B cell (primary cell): ENCODE data around the gene WNT3A. TPM values are rescaled to one million over a fixed set of nuclear protein-coding genes. Genes with fewer than 3 reads are reported as not detected.

Source experiments
- ATAC-seq: fragments of 200-7000 bp; cut with Tn5 transposase; one replicate; pipeline ENCODE4 v1.10.0; 2021; ENCODE audit warnings: low read depth, mild to moderate bottlenecking, moderate number of reproducible peaks, moderate library complexity
- CTCF ChIA-PET: fragments of 350-600 bp; sonication (Branson Sonifier 250); formaldehyde crosslinking; loops from one replicate; lab custom pipeline; 2021; ENCODE audit warnings: antibody characterized with exemption, inconsistent platforms; lab: Charles Lee
- POLR2A ChIA-PET: fragments of 350-600 bp; sonication (Branson Sonifier 250); formaldehyde crosslinking; loops from one replicate; lab custom pipeline; 2021; ENCODE audit warnings: antibody characterized with exemption; lab: Charles Lee
- DNase-seq: peaks from one replicate; pipeline ENCODE4 v3.0.0; 2013
- H2AFZ ChIP-seq: 2 replicates; pipeline ENCODE4 v1.6.1; 2012; ENCODE audit warnings: mild to moderate bottlenecking, low read depth, low read length; ENCODE audit not compliant: insufficient read depth, poor library complexity, severe bottlenecking
- H3K27ac ChIP-seq, 2 donors: 1 replicate in 1 of 2; 2 replicates in 1 of 2; pipeline ENCODE4 v1.5.1; 2012 to 2013; ENCODE audit warnings: low read length in 2 of 2, mild to moderate bottlenecking in 2 of 2, moderate library complexity in 1 of 2
- H3K27me3 ChIP-seq, 4 experiments: fragments of 200-600 bp in 1 of 4; sonication (generic) in 1 of 4; replicated peaks in 1 of 4; 1 replicate in 2 of 4; 2 replicates in 2 of 4; pipeline versions ENCODE4 v1.6.1 to v1.7.0; 2013 to 2016; ENCODE audit warnings: low read length in 3 of 4, mild to moderate bottlenecking in 2 of 4, mixed read lengths in 1 of 4, moderate library complexity in 1 of 4; ENCODE audit not compliant: insufficient read depth in 4 of 4, control insufficient read depth in 3 of 4; ENCODE audit errors: control extremely low read depth in 1 of 4
- H3K36me3 ChIP-seq, 2 experiments: replicated peaks in 1 of 2; 1 replicate in 1 of 2; 2 replicates in 1 of 2; pipeline versions ENCODE4 v1.6.1 to v1.7.1; 2013; ENCODE audit warnings: low read length in 1 of 2; ENCODE audit not compliant: insufficient read depth in 2 of 2, control insufficient read depth in 1 of 2; ENCODE audit errors: control extremely low read depth in 1 of 2, extremely low read depth in 1 of 2
- H3K4me1 ChIP-seq, 2 donors: fragments of 200-600 bp in 1 of 2; sonication (generic) in 1 of 2; 1 replicate in 1 of 2; 2 replicates in 1 of 2; pipeline versions ENCODE4 v1.5.1 to v1.6.1; 2013 to 2017; ENCODE audit warnings: low read length in 2 of 2; ENCODE audit not compliant: control insufficient read depth in 2 of 2, insufficient read depth in 2 of 2
- H3K4me2 ChIP-seq: replicated peaks from 2 replicates; pipeline ENCODE3; 2012; ENCODE audit warnings: mild to moderate bottlenecking, low read depth, low read length; ENCODE audit not compliant: poor library complexity, severe bottlenecking
- H3K4me3 ChIP-seq, 5 experiments: fragments of 200-600 bp in 1 of 5; sonication (generic) in 1 of 5; 1 replicate in 3 of 5; 2 replicates in 2 of 5; pipeline versions ENCODE4 v1.5.1 to v1.7.0; 2011 to 2016; ENCODE audit warnings: low read length in 4 of 5, mild to moderate bottlenecking in 4 of 5, low read depth in 2 of 5, control low read depth in 1 of 5, moderate library complexity in 1 of 5; ENCODE audit not compliant: insufficient read depth in 1 of 5; ENCODE audit errors: control extremely low read depth in 1 of 5, extremely low read depth in 1 of 5
- H3K79me2 ChIP-seq: fragments of 200-600 bp; sonication (generic); one replicate; pipeline ENCODE4 v1.6.0; 2016; ENCODE audit warnings: low read length; ENCODE audit not compliant: control insufficient read depth, insufficient read depth
- H3K9ac ChIP-seq: fragments of 200-600 bp; sonication (generic); 2 replicates; pipeline ENCODE4 v1.6.1; 2017; ENCODE audit warnings: mild to moderate bottlenecking, low read length, moderate library complexity
- H3K9me3 ChIP-seq, 3 donors: one replicate each; pipeline versions ENCODE4 v1.6.1 to v1.7.1; 2013; ENCODE audit warnings: low read length in 2 of 3; ENCODE audit not compliant: control insufficient read depth in 2 of 3, insufficient read depth in 1 of 3; ENCODE audit errors: control extremely low read depth in 1 of 3
- H4K20me1 ChIP-seq: 2 replicates; pipeline ENCODE4 v1.6.0; 2012; ENCODE audit warnings: mild to moderate bottlenecking, low read length; ENCODE audit not compliant: insufficient read depth, control insufficient read depth, poor library complexity, severe bottlenecking
- H3K27ac Mint-ChIP-seq: one replicate; pipeline ENCODE4 v1.8.0; 2021; ENCODE audit warnings: mixed read lengths
- H3K27me3 Mint-ChIP-seq: one replicate; pipeline ENCODE4 v1.8.0; 2021; ENCODE audit warnings: mixed read lengths
- H3K4me1 Mint-ChIP-seq: one replicate; pipeline ENCODE4 v1.8.0; 2021; ENCODE audit warnings: mixed read lengths
- H3K4me3 Mint-ChIP-seq: one replicate; pipeline ENCODE4 v1.8.0; 2021; ENCODE audit warnings: mixed read lengths
- H3K9me3 Mint-ChIP-seq: one replicate; pipeline ENCODE4 v1.8.0; 2022; ENCODE audit warnings: mixed read lengths; ENCODE audit not compliant: insufficient read depth
- CTCF ChIP-seq: fragments of 200-600 bp; IDR thresholded peaks from one replicate; pipeline ENCODE4 v1.8.0; 2022; ENCODE audit warnings: antibody characterized with exemption, mild to moderate bottlenecking
- EZH2 ChIP-seq: IDR thresholded peaks from 2 replicates; pipeline ENCODE4 v1.6.1; 2012; ENCODE audit warnings: borderline replicate concordance, low read depth, mild to moderate bottlenecking, moderate library complexity, low read length; ENCODE audit not compliant: insufficient read depth, poor library complexity, severe bottlenecking
- WGBS: methylation state at CpG from one replicate; pipeline ENCODE4 v1.1.5; 2013; ENCODE audit warnings: missing lambda C conversion rate; ENCODE audit not compliant: insufficient coverage; 5-methylcytosine and 5-hydroxymethylcytosine counted together
- intact Hi-C: fragments of 100-400 bp; cut with micrococcal nuclease; formaldehyde crosslinking; loops from one replicate; pipeline ENCODE4 v1.10.0; 2022
- polyA plus RNA-seq: library from polyadenylated mRNA; depleted of rRNA; stranded (reverse); fragments of >200 nt; gene quantifications from 2 replicates; pipeline ENCODE4 v1.2.3, GENCODE V29; 2012
- total RNA-seq, 2 donors: library from RNA; stranded (reverse); fragments of 120-200 nt in 1 of 2; gene quantifications; 1 replicate in 1 of 2; 2 replicates in 1 of 2; pipeline versions ENCODE4 v1.2.3 to v1.2.4, GENCODE V29; 2013 to 2022

WNT3A gene
- total and polyA plus RNA-seq, 2 donors (not counting 1 experiment from before 2014, with no cell fraction given) = 0.03 TPM; not detected in 1

GRCh38 chr1:228009116-228009827 is 2.5 kb downstream of the WNT3A start:
- intact Hi-C loops = no loop called here
- Mint-ChIP-seq H3K4me3 (peak overlapping the region; percentile 83), H3K27ac (no peak overlapping the region), H3K27me3 (peaks cover 37% of the 10 kb centered on the region), H3K9me3 (no peaks in the 10 kb centered on the region), H3K4me1 (peaks cover 41% of the 10 kb centered on the region)
- peak overlapping the region; percentile 85 for H2AFZ ChIP-seq
- 18% methylated on average over 6 of the region's 8 CpGs for WGBS
- ChIA-PET POLR2A (no interaction called here), CTCF (no interaction called here)
- peaks cover 0 to 18% (median 0%) of the 10 kb centered on the region in 3 donors for H3K9me3 ChIP-seq
- H3K4me2 ChIP-seq = peak overlapping the region; percentile 69
- peak overlapping the region; percentile 65 for H3K9ac ChIP-seq
- TF ChIP-seq CTCF (no peak), EZH2 (no peak)
- H3K36me3 ChIP-seq = no peaks in the 10 kb centered on the region
- H3K79me2 ChIP-seq = no peaks in the 10 kb centered on the region
- H3K27me3 ChIP-seq = peaks cover 0 to 47% (median 15%) of the 10 kb centered on the region in 4 experiments
- H4K20me1 ChIP-seq = no peaks in the 10 kb centered on the region
- DNase-seq (peak; percentile 55), ATAC-seq (no peak)
- H3K4me1 ChIP-seq = peaks cover 38 to 42% of the 10 kb centered on the region in 2 donors
- peak overlapping the region in 4 of 5 experiments; percentile 39 to 68 (median 54) for H3K4me3 ChIP-seq
- H3K27ac ChIP-seq = no peak overlapping the region
